Smooth muscle cell (in vitro differentiated cells): ENCODE data around the gene COX4I2. TPM values are rescaled to one million over a fixed set of nuclear protein-coding genes. Genes with fewer than 3 reads are reported as not detected.

Experiments
- DNase-seq: peaks from one replicate; lab custom pipeline; 2025; ENCODE audit not compliant: unreplicated experiment; lab: John Stamatoyannopoulos, UW
- H2AFZ ChIP-seq: fragments of 200-600 bp; sonication (generic); 2 replicates; pipeline ENCODE4 v1.6.0; 2016; ENCODE audit warnings: antibody characterized with exemption, low read depth, mild to moderate bottlenecking
- H3F3A ChIP-seq: fragments of 200-600 bp; sonication (generic); 2 replicates; pipeline ENCODE4 v1.6.0; 2017; ENCODE audit warnings: antibody characterized with exemption, low read depth
- H3K27ac ChIP-seq: fragments of 200-600 bp; sonication (generic); 2 replicates; pipeline ENCODE4 v1.5.1; 2016; ENCODE audit warnings: low read depth, mild to moderate bottlenecking
- H3K27me3 ChIP-seq: fragments of 200-600 bp; sonication (generic); 2 replicates; pipeline ENCODE4 v1.6.1; 2016; ENCODE audit warnings: low read depth, mild to moderate bottlenecking
- H3K36me3 ChIP-seq: fragments of 200-600 bp; sonication (generic); 2 replicates; pipeline ENCODE4 v1.5.1; 2016; ENCODE audit warnings: low read depth
- H3K4me1 ChIP-seq: fragments of 200-600 bp; sonication (generic); 2 replicates; pipeline ENCODE4 v1.5.1; 2016; ENCODE audit warnings: low read depth
- H3K4me2 ChIP-seq: fragments of 200-600 bp; sonication (generic); 2 replicates; pipeline ENCODE4 v1.6.0; 2016; ENCODE audit warnings: mild to moderate bottlenecking
- H3K4me3 ChIP-seq: fragments of 200-600 bp; sonication (generic); 2 replicates; pipeline ENCODE4 v1.5.1; 2016; ENCODE audit warnings: mild to moderate bottlenecking
- H3K79me2 ChIP-seq: fragments of 200-600 bp; sonication (generic); 2 replicates; pipeline ENCODE4 v1.6.0; 2016; ENCODE audit warnings: low read depth, mild to moderate bottlenecking
- H3K9ac ChIP-seq: fragments of 200-600 bp; sonication (generic); 2 replicates; pipeline ENCODE4 v1.6.0; 2016; ENCODE audit warnings: low read depth
- H3K9me3 ChIP-seq: fragments of 200-600 bp; sonication (generic); replicated peaks from 2 replicates; pipeline ENCODE4 v1.5.1; 2016; ENCODE audit warnings: low read depth
- H4K20me1 ChIP-seq: fragments of 200-600 bp; sonication (generic); 2 replicates; pipeline ENCODE4 v1.6.0; 2016; ENCODE audit warnings: low read depth
- WGBS: methylation state at CpG from one replicate; pipeline ENCODE4 v1.1.7; 2016; ENCODE audit warnings: low lambda C conversion rate; 5-methylcytosine and 5-hydroxymethylcytosine counted together
- polyA plus RNA-seq: library from polyadenylated mRNA; unstranded; fragments of >200 nt; fragmentation: Nextera tagmentation; extraction: Ambion mirVana; gene quantifications from 2 replicates; pipeline ENCODE4 v1.2.1, GENCODE V29; 2016
- total RNA-seq: library from RNA; depleted of rRNA; stranded (reverse); fragments of >200 nt; gene quantifications from 2 replicates; pipeline ENCODE4 v1.2.3, GENCODE V29; 2014
- TF ChIP-seq, protein P1 (sequence below): fragments of 200-600 bp; sonication (generic); IDR thresholded peaks from 2 replicates; pipeline ENCODE4 v1.5.1; 2017; ENCODE audit warnings: borderline replicate concordance, mild to moderate bottlenecking, antibody characterized with exemption; ENCODE audit not compliant: insufficient read depth, poor library complexity, severe bottlenecking

The COX4I2 gene
- total and polyA plus RNA-seq, 2 experiments from 2014 or later = 0.80 TPM; not detected in 1

DNA sequence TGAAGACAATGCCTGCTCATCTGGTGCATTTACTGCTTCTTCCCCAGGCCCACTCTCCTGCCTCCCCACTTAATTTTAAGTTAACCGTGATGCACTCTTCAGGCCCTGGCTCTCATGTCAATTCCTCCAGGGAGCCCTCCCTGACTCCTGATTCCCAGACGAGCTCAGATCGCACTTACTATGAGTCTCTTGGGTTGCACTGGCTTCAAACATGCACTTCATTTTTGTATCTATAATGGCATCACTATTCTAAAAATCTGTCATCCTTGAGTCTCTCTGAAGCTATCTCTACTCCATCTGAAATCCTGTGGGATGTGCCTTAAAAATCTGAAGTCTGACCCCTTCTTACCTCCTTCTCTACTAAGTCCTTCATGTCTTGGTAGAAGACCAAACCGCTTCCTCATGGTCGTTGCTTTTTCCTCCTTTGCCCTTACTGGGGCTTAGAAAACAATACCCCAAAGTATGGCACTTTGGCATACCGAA is 24.7 kb downstream of the COX4I2 start:
- 74% methylated on average over 6 of the region's 6 CpGs for WGBS
- H3K4me2 ChIP-seq = peak overlapping the region; percentile 89
- H3K9ac ChIP-seq = no peak overlapping the region
- no peaks in the 10 kb centered on the region for H3F3A ChIP-seq
- no peak overlapping the region for H3K27ac ChIP-seq
- H3K4me3 ChIP-seq = no peak overlapping the region
- TF ChIP-seq, protein P1, sequence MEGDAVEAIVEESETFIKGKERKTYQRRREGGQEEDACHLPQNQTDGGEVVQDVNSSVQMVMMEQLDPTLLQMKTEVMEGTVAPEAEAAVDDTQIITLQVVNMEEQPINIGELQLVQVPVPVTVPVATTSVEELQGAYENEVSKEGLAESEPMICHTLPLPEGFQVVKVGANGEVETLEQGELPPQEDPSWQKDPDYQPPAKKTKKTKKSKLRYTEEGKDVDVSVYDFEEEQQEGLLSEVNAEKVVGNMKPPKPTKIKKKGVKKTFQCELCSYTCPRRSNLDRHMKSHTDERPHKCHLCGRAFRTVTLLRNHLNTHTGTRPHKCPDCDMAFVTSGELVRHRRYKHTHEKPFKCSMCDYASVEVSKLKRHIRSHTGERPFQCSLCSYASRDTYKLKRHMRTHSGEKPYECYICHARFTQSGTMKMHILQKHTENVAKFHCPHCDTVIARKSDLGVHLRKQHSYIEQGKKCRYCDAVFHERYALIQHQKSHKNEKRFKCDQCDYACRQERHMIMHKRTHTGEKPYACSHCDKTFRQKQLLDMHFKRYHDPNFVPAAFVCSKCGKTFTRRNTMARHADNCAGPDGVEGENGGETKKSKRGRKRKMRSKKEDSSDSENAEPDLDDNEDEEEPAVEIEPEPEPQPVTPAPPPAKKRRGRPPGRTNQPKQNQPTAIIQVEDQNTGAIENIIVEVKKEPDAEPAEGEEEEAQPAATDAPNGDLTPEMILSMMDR = no peak
- H3K27me3 ChIP-seq = no peaks in the 10 kb centered on the region
- no peak overlapping the region for H2AFZ ChIP-seq
- H4K20me1 ChIP-seq = peaks cover 6% of the 10 kb centered on the region
- no peak for DNase-seq
- H3K9me3 ChIP-seq = no peaks in the 10 kb centered on the region
- no peaks in the 10 kb centered on the region for H3K36me3 ChIP-seq
- H3K79me2 ChIP-seq = no peaks in the 10 kb centered on the region
- peaks cover 3% of the 10 kb centered on the region for H3K4me1 ChIP-seq

DNA sequence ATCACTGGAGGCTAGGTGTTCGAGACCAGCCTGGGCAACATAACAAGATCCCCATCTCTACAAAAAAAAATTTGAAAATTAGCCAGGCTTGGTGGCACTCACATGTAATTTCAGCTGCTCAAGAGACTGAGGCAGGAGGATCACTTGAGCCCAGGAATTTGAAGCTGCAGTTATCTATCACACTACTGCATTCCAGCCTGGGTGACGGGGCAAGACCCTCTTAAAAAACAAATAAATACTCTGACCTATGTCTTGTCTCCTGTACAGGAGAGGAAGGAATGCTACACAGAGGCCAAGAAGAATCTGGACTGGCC is 25.8 kb downstream of the COX4I2 start:
- Histone ChIP-seq H3K27ac (no peak overlapping the region), H3F3A (no peaks in the 10 kb centered on the region), H3K4me1 (peaks cover 3% of the 10 kb centered on the region), H3K27me3 (no peaks in the 10 kb centered on the region), H3K4me2 (no peak overlapping the region), H3K79me2 (no peaks in the 10 kb centered on the region), H3K9ac (no peak overlapping the region), H3K36me3 (no peaks in the 10 kb centered on the region), H3K4me3 (no peak overlapping the region), H3K9me3 (no peaks in the 10 kb centered on the region), H4K20me1 (peaks cover 13% of the 10 kb centered on the region), H2AFZ (no peak overlapping the region)
- DNase-seq = no peak
- 97% methylated on average over 2 of the region's 2 CpGs for WGBS
- TF ChIP-seq, protein P1 = no peak

DNA sequence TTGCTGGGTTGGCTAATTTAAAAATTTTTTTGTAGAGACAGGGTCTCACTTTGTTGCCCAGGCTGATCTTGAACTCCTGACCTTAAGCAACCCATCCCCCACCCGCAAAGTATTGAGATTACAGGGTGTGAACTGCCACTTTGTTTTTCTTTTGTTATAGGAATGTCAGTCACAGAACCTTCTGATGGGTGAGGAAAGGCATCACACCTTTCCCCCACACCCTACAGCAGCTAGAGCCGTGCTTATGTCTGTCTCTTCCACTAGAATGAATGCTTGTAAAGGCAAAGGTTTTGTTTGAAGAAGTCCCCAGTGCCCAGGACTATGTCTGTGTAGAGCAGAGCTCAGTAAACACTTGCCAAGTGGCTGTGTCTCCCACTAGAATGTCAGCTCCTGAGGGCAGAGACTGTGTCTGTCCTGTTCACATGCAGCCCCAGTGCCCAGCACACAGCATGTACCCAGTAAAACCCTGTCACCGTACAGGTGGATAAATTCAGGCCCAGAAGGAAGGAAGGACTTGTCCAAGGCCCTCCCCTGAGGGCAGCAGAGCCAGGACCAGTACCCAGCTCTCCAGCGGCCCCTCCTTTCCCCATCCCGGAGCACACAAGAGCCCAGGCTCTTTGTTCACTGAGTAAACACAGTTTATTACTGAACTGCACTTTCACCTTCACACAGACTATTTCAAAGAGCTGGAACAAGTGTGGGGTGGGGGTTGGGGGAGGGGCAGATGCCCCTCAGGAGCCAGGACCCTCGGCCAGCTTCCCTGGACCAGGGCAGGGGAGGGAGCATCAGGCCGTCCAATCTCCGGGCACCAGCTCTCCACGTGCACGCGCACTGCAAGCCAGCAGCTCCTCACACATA is 26.4 kb downstream of the COX4I2 start:
- Histone ChIP-seq H3K4me1 (peaks cover 3% of the 10 kb centered on the region), H3K9me3 (no peaks in the 10 kb centered on the region), H3K4me3 (no peak overlapping the region), H3K27me3 (no peaks in the 10 kb centered on the region), H3K79me2 (peaks cover 5% of the 10 kb centered on the region), H3K4me2 (no peak overlapping the region), H4K20me1 (peaks cover 15% of the 10 kb centered on the region), H3K36me3 (no peaks in the 10 kb centered on the region), H2AFZ (no peak overlapping the region), H3F3A (no peaks in the 10 kb centered on the region), H3K9ac (no peak overlapping the region), H3K27ac (no peak overlapping the region)
- no peak for DNase-seq
- TF ChIP-seq, protein P1 = no peak
- WGBS = 92% methylated on average over 11 of the region's 11 CpGs
